HG03521 (cell line): ENCODE results near the gene S100A12.

Experiments
- ATAC-seq: cut with Tn5 transposase; IDR thresholded peaks from one replicate; pipeline ENCODE4 v1.9.1; 2021; ENCODE audit warnings: mild to moderate bottlenecking, moderate library complexity; ENCODE audit not compliant: unreplicated experiment

The S100A12 gene

GRCh38 chr1:153337980-153338853 is 37.2 kb downstream of the S100A12 start:
- no peak for ATAC-seq

GRCh38 chr1:153336650-153337049 is 38.8 kb downstream of the S100A12 start:
- no peak for ATAC-seq

- ATAC-seq, result no peak
Observed at GRCh38 chr1:153333902-153334301, 41.5 kb downstream of the S100A12 start.

- ATAC-seq, result no peak
Observed at GRCh38 chr1:153324912-153325311, 50.5 kb downstream of the S100A12 start.
